ENCODE results near the gene SIGLEC8. TPM values are rescaled to one million over a fixed set of nuclear protein-coding genes. Genes with fewer than 3 reads are reported as not detected.
"Not testable (repeated sequence)": the region's sequence is repeated elsewhere in the genome, so short reads cannot be mapped to it uniquely, and the experiment has no call there.

SIGLEC8 gene
- total and polyA plus RNA-seq, 9 of the 15 experiments (the other 6 are each of a cell fraction or from before 2014, with no cell fraction given) = 0.04 to 0.65 (median 0.39) TPM

DNA sequence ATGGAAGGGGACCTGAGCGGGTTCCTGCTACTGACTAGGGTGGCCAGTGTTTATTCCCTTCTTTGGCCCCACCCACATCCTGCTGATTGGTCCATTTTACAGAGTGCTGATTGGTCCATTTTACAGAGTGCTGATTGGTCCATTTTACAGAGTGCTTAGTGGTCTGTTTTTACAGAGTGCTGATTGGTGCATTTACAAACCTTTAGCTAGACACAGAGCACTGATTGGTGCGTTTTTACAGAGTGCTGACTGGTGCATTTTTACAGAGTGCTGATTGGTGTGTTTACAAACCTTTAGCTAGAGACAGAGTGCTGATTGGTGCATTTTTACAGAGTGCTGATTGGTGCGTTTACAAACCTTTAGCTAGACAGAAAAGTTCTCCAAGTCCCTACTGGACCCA lies 10.7 kb downstream of the SIGLEC8 start:
- BruUV-seq (replicated peaks); H3K9me1 ChIP-seq (ENCODE audit: control insufficient read depth, insufficient read depth, low read length); H3K4me3 ChIP-seq; ATAC-seq; H2AFZ ChIP-seq (ENCODE audit: low read depth, low read length); H3K36me3 ChIP-seq (ENCODE audit: control insufficient read depth, insufficient read depth, low read length); H3K27ac ChIP-seq (ENCODE audit: extremely low read depth, low read depth, low read length); POLR2A ChIA-PET; CTCF ChIA-PET (ENCODE audit: low intra/inter-chr PET ratio); H3K79me2 ChIP-seq (ENCODE audit: control insufficient read depth, insufficient read depth, low read length); intact Hi-C loops (cut with micrococcal nuclease); in situ Hi-C loops (cut with MboI); H3K27me3 ChIP-seq (ENCODE audit: control insufficient read depth in 2 of 2, insufficient read depth in 2 of 2, low read length in 2 of 2); FAIRE-seq; H3K9ac ChIP-seq (ENCODE audit: insufficient read depth in 1 of 2, low read depth in 2 of 2, low read length in 2 of 2); H4K20me1 ChIP-seq (replicated peaks; ENCODE audit: control insufficient read depth, insufficient read depth, low read length); DNase-seq (ENCODE audit: extremely low read depth in 1 of 4, low spot score in 3 of 4); H3K4me2 ChIP-seq (ENCODE audit: insufficient read depth, low read length); H3K9me3 ChIP-seq (replicated peaks; ENCODE audit: control insufficient read depth, insufficient read depth, low read depth, low read length): not testable (repeated sequence)
- peaks cover 14 to 25% of the 10 kb centered on the region in 2 experiments for H3K4me1 ChIP-seq (replicated peaks in 1 of 2; ENCODE audit: control insufficient read depth in 2 of 2, insufficient read depth in 2 of 2, low read length in 2 of 2)
- WGBS (ENCODE audit: insufficient coverage, low coverage, missing lambda C conversion rate) = 70% methylated on average over 3 of the region's 3 CpGs
- TF ChIP-seq NFYB (IDR thresholded peaks at IDR 0.05; ENCODE audit: extremely low read depth, insufficient read length) = peak; percentile 77
- TF ChIP-seq MAFG (tag; conservative IDR thresholded peaks at IDR 0.05) = peak; percentile 93
- peak; percentile 36 for TF ChIP-seq RBM25 (IDR thresholded peaks at IDR 0.05; ENCODE audit: low read depth, low read length, severe bottlenecking)
- peak; percentile 72 for TF ChIP-seq ASH1L (IDR thresholded peaks at IDR 0.05; ENCODE audit: borderline replicate concordance, low read depth, partially characterized antibody)
- TF ChIP-seq MBD2 (IDR thresholded peaks at IDR 0.05; ENCODE audit: borderline replicate concordance, low read depth) = peak; percentile 19; the same call in 1 of the 2 replicates
- peak; percentile 66; the same call in 1 of the 2 replicates for TF ChIP-seq CC2D1A (IDR thresholded peaks at IDR 0.05)
- peak; percentile 97 for TF ChIP-seq ZNF316 (IDR thresholded peaks at IDR 0.05)
- peak; percentile 38; the same call in 1 of the 2 replicates for TF ChIP-seq MAFF (IDR thresholded peaks at IDR 0.05; ENCODE audit: low read length)
- peak; percentile 89 for TF ChIP-seq C11orf30 (IDR thresholded peaks at IDR 0.05; ENCODE audit: low read depth)
- TF ChIP-seq, protein P1, sequence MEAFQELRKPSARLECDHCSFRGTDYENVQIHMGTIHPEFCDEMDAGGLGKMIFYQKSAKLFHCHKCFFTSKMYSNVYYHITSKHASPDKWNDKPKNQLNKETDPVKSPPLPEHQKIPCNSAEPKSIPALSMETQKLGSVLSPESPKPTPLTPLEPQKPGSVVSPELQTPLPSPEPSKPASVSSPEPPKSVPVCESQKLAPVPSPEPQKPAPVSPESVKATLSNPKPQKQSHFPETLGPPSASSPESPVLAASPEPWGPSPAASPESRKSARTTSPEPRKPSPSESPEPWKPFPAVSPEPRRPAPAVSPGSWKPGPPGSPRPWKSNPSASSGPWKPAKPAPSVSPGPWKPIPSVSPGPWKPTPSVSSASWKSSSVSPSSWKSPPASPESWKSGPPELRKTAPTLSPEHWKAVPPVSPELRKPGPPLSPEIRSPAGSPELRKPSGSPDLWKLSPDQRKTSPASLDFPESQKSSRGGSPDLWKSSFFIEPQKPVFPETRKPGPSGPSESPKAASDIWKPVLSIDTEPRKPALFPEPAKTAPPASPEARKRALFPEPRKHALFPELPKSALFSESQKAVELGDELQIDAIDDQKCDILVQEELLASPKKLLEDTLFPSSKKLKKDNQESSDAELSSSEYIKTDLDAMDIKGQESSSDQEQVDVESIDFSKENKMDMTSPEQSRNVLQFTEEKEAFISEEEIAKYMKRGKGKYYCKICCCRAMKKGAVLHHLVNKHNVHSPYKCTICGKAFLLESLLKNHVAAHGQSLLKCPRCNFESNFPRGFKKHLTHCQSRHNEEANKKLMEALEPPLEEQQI (IDR thresholded peaks at IDR 0.05) = 0 out of 2 replicates have a peak, but pooled peaks have one; percentile 70
- TF ChIP-seq MAFK (IDR thresholded peaks at IDR 0.05; ENCODE audit: low read length) = peak; percentile 42

Data from K562 (cell line).